Putamen (tissue), 1 donor: ENCODE results near the gene FNDC3A.
"Not testable (repeated sequence)": the region's sequence is repeated elsewhere in the genome, so short reads cannot be mapped to it uniquely, and the experiment has no call there.

ENCODE experiments used
- DNase-seq: peaks from one replicate; pipeline ENCODE4 v3.0.0-alpha.2; 2016; ENCODE audit warnings: low spot score

The FNDC3A gene

GRCh38 chr13:49148405-49148804 lies 172.7 kb downstream of the FNDC3A start:
- DNase-seq: no peak

DNA sequence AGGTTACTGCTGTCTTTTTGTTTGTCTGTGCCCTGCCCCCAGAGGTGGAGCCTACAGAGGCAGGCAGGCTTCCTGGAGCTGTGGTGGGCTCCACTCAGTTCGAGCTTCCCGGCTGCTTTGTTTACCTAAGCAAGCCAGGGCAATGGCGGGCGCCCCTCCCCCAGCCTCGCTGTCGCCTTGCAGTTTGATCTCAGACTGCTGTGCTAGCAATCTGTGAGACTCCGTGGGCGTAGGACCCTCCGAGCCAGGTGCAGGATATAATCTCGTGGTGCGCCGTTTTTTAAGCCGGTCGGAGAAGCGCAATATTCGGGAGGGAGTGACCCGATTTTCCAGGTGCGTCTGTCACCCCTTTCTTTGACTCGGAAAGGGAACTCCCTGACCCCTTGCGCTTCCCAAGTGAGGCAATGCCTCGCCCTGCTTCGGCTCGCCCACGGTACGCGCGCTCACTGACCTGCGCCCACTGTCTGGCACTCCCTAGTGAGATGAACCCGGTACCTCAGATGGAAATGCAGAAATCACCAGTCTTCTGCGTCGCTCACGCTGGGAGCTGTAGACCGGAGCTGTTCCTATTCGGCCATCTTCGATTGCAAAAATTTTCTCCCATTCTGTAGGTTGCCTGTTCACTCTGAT lies 182.4 kb downstream of the FNDC3A start:
- DNase-seq: not testable (repeated sequence)

DNA sequence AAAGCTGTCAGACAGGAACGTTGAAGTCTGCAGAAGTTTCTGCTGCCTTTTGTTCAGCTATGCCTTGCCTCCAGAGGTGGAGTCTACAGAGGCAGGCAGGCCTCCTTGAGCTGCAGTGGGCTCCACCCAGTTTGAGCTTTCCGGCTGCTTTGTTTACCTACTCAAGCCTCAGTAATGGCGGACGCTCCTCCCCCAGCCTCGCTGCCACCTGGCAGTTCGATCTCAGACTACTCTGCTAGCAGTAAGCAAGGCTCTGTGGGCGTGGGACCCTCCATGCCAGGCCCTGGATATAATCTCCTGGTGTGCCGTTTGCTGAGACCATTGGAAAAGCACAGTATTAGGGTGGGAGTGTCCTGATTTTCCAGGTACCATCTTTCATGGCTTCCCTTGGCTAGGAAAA lies 187.4 kb downstream of the FNDC3A start:
- not testable (repeated sequence) for DNase-seq

DNA sequence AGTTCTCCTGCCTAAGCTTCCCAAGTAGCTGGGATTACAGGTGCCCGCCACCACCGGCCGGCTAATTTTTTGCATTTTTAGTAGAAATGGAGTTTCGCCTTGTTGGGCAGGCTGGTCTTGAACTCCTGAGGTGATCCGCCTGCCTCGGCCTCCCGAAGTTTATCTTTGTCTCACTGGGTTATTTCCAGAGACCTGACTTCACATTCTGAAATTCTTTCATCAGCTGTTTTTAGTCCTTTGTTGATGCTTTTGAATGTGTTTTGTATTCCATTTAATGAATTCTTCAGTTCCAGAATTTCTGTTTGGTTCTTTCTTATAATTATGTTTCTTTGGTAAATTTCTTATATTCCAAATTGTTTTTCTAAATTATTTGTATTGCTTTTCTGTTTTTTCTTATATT lies 189.0 kb downstream of the FNDC3A start:
- DNase-seq: no peak

DNA sequence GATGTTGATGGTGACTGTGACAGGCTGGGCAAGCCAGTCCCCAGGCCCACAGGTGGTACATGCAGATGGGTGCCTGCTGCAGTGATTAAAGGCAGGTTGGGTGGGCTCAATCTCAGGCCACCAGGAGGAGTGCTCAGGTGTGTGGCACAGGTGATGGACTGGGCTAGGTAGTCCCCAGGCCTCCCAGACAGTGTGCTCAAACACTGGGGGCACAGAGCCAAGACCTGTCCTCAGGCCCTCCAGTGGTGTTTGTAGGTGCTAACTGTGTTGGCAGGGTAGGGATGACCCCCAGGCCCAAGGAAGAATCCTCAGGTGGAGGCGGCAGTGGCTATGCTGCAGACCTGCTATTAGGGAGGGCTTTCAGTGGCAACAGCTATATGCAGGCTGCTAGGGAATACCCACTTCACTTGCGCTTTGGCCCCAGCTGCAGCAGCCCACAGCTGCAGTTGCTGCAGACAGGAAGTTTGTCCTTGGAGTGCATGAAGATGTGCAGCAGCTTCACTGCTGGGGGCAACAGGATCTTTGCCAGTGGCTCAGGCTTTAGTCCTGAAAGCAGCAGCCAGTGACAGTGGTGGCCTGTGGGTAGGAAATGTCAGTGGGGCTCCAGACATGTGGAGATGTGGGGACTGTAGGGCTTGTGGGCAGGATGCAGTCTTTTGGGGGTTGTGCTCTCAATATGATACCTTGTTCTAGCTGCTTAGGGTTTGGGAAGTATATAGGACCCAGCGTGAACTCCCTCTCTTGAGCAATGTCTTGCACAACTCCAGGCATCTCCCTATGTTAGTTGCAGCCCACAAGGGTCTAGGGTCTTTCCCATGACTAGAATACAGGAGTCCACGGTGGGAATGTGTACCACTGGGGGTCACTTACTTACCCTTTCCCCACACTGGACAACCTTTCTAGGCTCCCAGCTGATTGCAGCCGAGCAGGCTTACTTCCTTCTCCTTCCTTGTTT lies 190.4 kb downstream of the FNDC3A start:
- DNase-seq: no peak

DNA sequence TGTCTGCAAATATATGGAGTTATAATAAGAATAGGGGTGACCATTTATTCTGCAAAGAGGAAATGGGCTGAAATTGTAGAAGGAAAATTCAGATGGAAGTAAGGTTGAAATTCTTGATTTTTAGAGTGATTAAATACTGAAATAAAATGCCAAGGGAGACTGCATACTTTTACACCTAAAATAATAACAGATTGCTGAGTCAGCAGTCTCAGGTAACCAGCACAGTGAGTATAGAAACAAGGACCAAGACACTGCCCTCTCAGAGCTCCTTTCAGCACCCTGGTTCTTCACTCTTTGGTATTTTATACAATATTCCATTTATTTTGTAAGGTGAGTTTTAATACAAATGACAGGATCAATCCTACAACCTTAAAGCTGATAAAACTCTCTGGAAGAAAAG lies 195.6 kb downstream of the FNDC3A start:
- no peak for DNase-seq

DNA sequence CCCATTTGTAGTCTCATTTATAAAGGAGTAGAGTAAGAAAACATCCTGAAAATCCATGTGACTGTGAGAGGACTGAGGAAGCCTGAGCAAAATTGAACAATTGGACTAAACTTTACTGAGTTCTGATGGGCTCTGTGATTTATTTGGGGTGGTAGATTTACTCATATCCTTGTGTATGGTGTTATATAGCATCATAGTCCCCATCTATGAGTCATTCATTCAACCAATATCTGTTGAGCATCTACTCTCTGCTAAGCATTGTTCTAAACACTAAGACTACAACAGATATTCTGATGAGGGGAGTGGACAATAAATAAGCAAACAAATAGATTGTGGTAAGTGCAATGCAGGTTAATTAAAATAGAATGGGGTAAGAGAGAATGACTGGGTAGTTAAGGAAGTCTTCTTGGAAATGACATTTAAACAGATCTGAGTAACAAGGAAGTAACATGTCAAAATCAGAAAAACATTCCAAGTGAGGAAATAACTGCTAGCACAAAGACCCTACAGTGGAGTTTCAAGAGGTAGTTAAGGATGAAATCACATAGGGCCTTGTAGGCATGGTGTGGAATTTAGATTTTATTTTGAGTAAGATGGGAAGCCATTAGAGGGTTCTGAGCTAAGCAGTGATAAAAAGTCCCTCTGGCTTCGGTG lies 208.1 kb downstream of the FNDC3A start:
- no peak for DNase-seq

GRCh38 chr13:49184621-49185020 lies 208.9 kb downstream of the FNDC3A start:
- no peak for DNase-seq

GRCh38 chr13:49185264-49185663 lies 209.6 kb downstream of the FNDC3A start:
- no peak for DNase-seq

DNA sequence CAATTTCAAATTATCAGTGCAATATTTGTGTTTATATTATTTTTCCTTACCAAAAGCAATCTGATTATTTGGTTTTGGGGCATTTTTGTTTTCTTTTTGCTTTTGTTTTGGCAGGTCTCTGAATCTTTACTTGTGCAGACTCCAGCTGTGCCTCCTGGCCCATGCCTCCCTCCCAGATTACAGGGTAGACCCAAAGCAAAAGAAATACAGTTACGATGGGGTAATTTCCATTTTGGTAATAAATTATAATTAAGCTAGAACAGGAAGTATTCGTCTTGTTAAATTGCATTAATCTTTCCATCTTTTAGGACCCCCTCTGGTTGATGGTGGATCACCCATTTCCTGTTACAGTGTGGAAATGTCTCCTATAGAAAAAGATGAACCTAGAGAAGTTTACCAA lies 215.2 kb downstream of the FNDC3A start:
- no peak for DNase-seq

- no peak for DNase-seq
These were observed 230.9 kb downstream of the FNDC3A start for GRCh38 chr13:49206641-49207040.

- no peak for DNase-seq
These were observed 232.9 kb downstream of the FNDC3A start for GRCh38 chr13:49208619-49209018.

GRCh38 chr13:49210114-49210513 lies 234.4 kb downstream of the FNDC3A start:
- DNase-seq: no peak

GRCh38 chr13:49210669-49211068 lies 235.0 kb downstream of the FNDC3A start:
- no peak for DNase-seq

DNA sequence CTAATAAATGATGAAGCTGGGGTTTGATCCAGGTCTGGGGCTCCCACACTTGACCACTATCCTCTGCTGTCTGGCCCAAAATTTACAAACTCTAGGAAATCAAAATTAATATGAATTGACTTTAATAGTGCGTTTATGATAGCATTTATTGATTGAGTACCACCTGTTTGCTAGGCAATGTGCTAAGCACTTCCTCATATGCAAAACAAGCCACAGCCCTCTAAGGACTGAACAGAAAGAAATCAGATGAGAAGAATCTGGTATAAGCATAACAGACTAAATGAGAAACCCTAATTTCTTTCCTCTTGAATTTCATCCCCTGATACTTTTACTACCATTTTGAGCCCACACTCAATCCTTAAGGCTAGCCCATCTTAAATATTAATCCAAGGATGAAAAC lies 237.8 kb downstream of the FNDC3A start:
- no peak for DNase-seq

DNA sequence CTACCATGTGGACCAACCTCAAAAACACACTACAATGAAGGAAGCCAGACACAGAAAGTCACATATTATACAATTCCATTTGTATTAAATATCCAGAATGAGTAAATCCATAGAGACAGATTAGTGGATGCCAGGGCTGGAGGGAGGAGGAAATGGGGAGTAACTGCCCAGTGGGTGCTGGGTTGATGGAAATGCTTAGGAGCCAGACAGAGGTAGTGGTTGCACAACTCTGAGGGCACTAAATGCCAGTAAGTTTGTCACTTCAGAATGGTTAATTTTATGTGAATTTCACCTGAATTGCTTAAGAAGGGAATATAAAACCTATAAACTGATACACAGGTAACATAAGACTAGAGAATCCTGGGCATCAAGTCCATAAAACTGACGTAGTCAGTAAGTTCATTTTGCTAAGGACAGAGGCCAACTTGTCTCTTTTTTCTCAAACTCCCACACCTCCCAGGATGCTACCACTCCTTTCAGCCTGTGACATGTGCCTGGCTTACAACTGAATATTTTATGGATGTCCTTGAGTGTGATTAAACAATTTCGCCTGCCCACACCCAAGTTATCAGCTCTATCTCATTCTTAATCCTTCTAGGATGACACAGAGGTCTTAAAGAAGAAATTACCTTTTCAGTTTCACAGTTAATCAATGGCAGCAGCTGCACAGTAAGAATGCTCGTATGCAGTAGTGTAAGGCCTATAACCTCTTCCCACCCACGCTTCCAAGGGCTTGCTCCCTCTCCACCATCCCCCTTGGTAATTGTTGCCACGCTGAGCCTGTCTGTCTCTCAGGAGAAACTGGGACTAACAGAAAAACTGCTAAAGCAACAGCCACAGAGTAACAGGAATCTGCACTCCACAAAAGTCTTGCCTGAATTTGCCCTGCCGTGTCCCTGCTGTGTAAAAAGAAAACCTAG lies 238.5 kb downstream of the FNDC3A start:
- peak; percentile 15 for DNase-seq

DNA sequence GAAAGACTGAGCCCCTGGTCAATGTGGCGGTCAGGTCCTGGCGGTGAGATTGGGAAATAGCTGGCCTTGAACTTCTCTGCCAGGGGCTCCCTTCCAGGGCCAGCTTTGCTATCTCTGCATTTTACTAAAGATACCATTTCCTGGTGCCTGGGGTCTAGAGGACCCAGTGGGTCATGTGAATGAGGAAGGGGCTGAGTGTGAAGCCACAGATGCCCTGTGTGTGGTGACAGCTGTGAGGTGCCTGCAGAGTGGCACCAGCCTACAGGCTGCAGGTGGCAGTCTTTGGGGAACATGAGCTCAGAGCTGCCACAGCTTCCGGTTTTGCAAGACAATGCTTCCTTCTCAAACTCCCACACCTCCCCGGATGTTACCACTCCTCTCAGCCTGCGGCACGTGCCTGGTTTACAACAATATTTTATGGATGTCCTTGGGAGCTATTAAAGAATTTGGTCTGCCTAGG lies 239.2 kb downstream of the FNDC3A start:
- DNase-seq: no peak

- no peak for DNase-seq
These were observed 240.6 kb downstream of the FNDC3A start for GRCh38 chr13:49216334-49216733.

DNA sequence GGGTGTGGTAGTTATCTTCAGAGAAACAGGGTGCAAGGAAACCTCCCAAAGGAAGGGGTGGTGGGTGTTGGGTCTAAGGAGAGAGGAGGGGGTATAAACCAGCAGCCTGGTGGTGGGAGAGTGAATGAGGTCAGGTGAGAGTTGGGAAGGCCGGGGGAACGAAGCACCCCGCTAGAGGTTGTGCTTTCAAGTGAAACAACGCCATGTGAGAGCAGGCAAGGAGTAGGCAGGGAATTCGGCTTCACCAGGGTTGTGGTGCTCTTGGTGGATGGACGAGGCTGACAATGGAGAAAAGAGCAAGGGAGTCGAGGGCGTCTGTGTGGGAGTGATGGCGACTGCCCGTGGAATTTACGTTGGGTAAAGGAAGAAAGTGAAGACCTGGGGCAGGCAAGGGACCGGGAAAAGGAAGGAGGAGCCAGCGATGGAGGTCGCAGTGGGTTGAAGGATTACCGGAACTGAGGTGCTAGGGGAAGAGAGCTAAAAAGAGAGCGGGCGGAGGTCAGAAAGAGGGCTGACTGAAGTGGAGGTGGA lies 242.3 kb downstream of the FNDC3A start:
- no peak for DNase-seq

GRCh38 chr13:49218493-49219051 lies 242.9 kb downstream of the FNDC3A start:
- DNase-seq: no peak

- no peak for DNase-seq
These were observed 243.9 kb downstream of the FNDC3A start for GRCh38 chr13:49219647-49220035.
